Lower leg skin (tissue), 3 donors: Measurements from ENCODE around the gene MAP4.

Experiments
- CTCF ChIP-seq, 3 donors: fragments of 450-650 bp; IDR thresholded peaks; one replicate each; pipeline ENCODE4 v1.5.1; 2016; ENCODE audit warnings: antibody characterized with exemption in 3 of 3, mild to moderate bottlenecking in 3 of 3, moderate library complexity in 2 of 3
- POLR2A ChIP-seq, 2 donors: fragments of 450-650 bp; IDR thresholded peaks; one replicate each; pipeline ENCODE4 v1.6.1; 2016 to 2017; ENCODE audit warnings: antibody characterized with exemption in 2 of 2, mild to moderate bottlenecking in 1 of 2, moderate library complexity in 1 of 2

DNA sequence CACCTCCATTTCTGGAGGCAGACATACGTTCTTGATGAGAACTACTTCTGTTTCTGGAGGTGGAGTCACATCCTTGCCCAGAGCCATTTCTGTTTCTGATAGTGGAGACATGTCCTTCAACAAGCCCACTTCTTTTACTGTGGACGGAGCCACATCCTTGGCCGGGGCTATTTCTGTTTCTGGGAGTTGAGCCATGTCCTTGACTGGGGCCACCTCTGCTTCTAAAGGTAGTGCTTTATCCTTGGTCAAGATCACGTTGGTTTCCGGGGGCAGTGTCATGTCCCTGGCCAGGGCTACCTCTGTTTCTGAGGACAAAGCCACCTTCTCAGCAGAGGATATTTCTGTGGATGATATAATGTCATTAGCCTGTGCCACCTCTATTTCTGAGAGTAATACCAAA, 100.0 kb downstream of the MAP4 start:
- TF ChIP-seq CTCF (IDR thresholded peaks at IDR 0.05) (no peak), POLR2A (IDR thresholded peaks at IDR 0.05) (no peak)
